H54 (cell line): Measurements from ENCODE around the gene HOTAIR.

Experiments
- DNase-seq: peaks from one replicate; pipeline ENCODE4 v3.0.0; 2011; ENCODE audit warnings: low spot score, mixed read lengths; ENCODE audit not compliant: insufficient read length
- FAIRE-seq: peaks from 3 replicates; lab custom pipeline; 2011; peaks lifted over from hg19 to GRCh38; lab: Jason Lieb, UNC
- POLR2A ChIP-seq: IDR thresholded peaks from 2 replicates; pipeline ENCODE4 v1.6.1; 2011; ENCODE audit warnings: low read depth, mild to moderate bottlenecking, low read length

The HOTAIR gene

DNA sequence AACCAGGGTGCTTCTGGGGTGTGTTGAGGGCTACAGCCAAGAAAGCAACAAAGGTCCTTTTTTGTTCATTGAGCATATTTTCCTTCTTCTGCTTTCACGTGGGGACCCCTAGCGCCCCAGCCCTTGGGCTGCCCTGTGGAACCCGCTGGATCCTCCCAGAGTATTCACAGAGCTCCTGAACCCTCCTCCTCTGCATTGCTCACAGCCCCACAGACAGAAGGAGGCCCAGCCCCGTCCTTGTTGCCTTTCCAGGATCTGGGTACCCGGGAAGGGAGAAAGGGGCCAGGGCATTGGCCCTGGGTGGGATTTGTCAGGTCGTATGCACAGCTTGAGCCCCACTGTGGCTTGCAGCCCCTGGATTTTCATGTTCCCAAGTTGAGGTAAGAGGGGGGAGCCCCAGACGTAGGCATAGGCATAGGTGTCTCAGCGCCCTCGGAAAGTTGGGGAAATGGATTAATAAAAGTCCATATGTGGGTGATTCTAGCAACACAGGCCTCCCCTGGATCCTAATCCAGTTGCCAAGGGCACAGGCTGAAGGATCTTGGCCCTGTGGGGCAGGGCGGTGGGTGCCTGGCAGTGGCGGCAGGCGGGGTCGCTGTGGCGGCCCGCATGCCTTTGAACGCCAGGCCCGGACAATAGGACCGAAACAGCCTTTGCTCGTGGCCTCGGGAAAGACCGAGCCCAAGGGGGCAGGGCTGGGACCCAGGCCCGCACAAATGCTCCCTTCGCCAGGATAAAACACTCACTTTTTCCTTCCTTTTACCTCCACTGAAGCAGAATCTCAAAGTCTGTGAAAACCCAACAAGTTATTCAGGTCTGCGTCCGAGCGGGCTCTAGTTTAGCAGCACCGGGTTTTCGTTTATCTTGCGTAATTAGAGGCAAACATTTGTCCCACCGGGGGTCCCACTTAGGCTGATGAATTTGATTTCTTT lies 7.1 kb upstream of the HOTAIR start:
- no peak for TF ChIP-seq POLR2A
- no peak for DNase-seq
- FAIRE-seq: no peak

DNA sequence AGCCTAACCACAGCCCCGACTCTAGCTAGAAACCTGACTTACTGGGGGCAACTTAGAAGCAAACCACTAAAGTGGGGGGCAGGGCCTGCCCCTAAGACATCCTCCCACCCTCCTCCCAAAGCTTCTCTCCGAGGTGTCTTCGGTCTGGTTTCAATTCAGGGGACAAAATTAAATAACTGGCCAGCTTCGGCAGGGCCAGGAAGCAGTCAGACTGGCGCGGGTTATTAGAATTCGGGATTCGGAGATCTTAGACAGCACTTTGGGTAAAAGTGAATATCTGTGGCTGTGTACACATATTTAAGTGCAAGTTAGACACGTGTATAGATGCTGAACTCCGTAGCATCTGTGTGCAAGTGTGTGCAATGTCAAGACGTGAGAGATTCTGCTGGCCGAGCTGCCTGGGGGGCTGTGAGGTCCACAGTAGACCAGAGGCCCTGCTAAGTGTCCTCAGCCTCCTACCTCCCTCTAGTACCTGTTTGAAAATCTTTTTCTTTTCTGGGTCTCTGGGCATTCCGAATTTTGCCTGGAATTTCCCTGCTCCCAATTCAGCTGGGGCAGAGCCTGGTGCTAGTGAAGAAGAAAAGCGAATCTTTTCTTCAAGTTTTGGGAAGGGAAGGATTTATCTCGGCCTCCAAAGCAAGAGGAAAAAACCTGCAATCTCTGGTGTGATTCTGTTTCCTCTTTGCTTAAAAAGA lies 6.2 kb upstream of the HOTAIR start:
- no peak for TF ChIP-seq POLR2A
- DNase-seq (no peak), FAIRE-seq (no peak)

DNA sequence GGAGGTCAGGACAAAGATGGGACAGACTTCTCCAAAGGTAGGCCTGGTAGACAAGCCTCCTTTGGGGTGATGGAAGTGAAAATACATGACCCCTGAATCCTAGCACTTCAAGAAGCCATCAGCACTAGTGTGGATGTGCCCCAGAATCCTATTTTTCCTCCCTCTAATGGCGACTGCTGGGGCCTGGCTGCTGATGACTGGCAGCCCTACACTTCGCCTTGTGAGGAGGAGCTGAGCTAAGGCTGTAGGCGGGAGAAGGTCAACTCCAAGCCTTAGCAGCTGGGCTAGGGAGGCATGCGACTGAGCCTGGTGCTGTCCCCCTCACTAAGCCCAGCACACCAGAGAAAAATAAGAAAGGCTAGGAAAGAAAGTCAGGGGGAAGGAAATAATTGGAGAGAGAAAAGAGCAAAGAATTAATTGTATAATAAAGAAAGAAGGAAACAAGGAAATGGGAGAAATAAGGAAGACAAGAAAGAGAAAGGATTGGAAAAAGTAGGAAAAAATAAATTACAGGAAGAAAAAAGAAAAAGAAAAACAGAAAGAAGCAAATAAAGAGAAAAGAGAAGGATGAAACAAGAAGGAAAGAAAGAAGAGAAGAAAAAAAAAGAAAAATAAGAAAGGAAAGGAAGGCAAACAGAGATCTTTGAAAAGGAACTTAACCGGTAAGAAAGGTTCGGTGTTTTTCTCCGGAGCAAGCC lies 5.5 kb upstream of the HOTAIR start:
- no peak for TF ChIP-seq POLR2A
- DNase-seq: no peak
- no peak for FAIRE-seq

DNA sequence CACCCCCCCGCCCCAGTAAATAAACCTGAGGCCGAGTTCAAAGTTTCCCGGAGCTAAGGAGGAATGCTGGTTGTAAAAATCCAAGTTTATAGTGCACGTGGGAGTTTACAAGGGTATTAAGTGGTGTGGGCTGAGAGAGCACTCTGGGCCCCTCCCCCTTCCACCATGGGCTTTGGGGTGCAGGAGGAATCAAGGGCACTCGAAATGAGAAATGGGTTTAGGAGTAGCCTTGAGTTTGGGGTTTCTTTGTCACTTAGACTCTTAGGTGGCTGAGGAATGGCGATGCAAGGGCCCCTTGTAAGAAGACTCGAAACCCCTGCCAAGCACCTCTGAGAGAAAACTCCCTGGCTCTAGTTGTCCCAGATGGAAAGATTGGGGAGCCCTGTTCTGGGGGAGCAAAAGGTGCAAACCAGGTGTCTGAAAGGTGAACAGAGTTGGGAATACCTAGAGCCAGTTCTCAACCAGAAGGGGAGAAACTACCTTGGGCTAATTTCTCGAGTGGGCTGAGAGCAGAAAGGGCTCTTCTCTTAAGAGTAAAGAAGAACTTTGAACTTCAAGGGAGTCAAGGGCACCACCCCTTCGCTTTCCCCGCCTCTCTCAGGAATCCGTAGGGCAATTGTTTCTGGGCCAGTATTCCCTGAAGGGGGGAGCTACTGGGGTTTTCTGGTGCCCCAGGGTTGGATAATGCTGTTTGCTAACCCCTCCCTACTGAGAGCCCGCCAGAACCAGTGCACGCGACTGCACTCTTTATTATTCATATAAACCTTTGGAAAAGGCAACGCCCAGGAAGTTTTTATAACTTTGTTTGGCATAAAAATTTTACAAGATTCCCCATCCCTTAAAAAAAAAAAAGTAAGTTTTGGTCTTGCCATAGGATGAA lies 4.0 kb upstream of the HOTAIR start:
- no peak for TF ChIP-seq POLR2A
- no peak for DNase-seq
- no peak for FAIRE-seq

DNA sequence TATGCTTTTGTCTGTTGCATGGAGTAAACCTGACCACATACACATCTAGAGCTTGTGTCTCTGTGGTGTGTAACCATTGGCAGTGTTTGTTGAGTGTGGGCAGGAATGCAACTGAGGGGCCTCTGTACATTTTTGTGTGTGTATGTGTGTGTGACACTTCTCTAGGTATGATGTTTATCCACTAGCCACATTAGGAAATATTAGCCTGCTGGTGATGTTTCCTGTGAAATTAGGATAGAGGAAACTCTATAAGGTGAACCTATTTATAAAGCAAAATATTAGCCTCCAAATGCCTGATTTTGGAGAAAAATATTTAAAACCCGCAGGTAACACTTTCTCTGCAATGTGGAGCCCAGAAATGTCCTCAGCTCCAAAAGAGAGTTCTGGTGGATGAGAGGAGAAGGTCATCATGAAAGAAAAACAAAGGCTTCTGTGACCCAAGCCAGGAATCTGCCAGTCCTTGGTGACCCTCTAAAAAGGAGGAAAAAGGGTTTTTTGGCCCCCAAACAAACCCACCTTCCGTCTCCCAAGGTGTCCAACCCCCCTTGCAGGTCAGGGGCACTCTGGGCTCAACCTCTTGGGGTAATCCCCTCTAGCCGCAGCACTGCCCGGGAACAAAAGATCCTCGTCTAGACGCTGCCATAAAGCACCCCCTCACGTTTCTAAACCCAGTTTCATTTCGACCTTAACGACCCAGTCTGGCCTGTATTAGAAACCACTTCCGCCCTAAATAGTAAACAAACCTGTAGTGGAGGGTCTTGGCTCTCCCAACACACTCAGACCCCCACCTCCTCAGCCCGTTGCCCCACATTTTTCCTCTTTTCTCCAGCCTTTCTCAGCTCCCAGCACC lies 3.1 kb upstream of the HOTAIR start:
- FAIRE-seq (no peak), DNase-seq (no peak)
- no peak for TF ChIP-seq POLR2A

DNA sequence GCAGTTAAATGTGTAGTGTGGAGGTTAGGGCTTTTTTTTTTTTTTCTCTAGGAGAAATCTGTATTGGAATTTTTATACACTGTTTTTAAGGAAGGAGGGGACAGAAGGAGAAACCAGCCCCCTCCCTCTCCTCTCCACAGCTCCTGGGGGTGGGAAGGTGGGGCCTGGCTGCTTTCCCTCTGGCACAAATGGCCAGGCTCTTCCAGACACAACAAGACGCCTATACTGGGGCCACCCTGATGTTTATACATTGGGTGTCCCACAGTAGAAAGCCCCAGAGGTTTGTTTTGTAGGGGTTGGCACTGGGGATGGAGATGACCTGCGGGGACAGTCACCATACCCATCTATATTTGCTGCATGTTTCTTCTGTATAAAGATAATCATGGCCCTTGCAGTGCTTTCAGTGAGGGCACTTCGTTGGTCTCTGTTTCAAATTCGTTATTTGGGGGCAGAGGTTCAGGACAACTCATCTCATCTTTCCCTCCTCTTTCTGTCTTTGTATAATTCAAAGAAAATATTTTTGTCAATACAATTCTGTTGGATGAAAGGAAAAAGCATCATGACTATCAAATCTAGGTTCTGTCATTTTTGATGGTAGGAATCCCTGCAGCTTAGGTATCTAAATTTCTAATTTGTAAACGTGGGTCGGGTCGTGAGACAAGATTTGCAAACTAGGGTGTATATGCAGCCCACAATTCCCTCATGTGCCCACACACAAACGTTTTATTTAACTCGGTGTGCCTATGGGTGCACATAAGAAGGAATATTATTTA lies 2.3 kb upstream of the HOTAIR start:
- no peak for TF ChIP-seq POLR2A
- no peak for FAIRE-seq
- DNase-seq: no peak

DNA sequence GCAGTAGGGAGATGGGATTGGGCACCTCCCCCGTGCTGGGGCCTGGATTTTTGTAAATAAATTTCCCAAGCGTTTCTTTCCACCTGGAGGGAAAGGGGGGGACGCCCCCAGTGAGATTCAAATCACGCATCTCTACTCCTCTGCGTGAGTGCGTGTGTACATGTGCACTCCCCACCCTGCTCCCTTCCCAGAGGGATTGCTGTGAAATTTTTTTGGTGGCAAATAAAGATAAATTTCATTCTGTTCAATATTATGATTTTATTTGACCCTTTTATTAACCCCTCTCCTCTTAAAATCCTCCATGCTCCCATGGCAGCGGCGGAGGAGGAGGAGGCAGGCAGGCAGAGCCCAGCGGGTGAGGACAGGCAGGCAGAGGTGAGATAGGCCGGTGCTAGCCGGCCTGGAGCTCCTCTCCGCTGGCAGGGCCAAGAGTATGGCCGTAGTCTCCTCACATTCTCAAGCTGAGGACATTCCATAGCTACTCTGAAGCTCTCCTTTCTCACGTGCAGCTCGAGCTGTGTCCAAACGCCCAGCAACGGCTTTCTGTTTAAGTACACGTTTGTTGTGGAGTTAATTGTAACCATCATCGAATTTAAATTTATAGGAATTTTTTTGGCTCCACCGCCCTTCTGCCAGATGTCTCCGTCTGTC lies 1.5 kb upstream of the HOTAIR start:
- no peak for DNase-seq
- no peak for TF ChIP-seq POLR2A
- FAIRE-seq: no peak

DNA sequence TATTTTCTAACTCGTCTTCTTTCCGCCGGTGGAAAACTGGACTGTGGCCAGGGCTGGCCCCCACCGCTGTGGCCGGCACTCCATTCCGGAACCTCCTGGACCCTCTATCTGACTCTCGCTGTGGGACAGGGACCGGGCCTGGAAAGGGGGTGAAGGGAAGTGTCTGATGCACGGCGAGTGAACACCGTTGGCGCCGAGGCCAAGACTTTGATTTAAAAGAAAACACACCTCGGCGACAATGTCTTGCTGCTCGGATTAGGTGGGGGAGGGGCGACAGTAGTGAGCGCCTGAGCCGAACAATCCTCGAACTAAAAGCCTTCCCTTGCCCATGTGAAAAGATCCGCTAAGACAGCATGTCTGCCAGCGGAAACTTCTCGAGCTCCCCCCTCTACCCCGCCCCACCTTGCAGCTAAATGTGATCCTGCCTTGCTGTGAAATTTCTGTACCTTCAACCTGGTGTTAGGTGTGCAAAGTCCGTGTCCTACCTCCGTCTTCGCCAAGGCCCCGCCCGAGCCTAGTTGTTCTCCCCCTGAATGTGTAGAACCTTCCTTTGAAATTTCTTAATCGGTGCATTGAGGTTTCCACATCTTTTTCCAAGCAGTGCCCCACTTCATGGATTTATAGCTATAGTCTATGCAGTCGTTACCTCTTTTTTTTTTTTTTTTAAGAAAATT lies 862 bp upstream of the HOTAIR start:
- no peak for DNase-seq
- no peak for TF ChIP-seq POLR2A
- FAIRE-seq: no peak

DNA sequence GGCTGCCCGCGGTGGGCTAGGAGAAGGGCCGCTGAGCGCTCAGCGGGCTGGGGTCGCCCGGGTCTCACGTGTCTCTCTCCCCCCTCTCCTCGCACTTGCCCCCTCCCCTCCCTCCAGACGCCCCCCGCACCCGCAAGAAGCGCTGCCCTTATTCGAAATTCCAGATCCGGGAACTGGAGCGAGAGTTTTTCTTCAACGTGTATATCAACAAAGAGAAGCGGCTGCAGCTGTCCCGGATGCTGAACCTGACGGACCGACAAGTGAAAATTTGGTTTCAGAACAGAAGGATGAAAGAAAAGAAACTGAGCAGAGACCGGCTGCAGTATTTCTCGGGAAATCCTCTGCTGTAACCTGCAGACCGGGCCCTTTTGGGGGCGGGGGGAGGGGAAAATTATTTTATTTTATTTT lies 314 bp upstream of the HOTAIR start:
- no peak for TF ChIP-seq POLR2A
- FAIRE-seq (no peak), DNase-seq (no peak)

DNA sequence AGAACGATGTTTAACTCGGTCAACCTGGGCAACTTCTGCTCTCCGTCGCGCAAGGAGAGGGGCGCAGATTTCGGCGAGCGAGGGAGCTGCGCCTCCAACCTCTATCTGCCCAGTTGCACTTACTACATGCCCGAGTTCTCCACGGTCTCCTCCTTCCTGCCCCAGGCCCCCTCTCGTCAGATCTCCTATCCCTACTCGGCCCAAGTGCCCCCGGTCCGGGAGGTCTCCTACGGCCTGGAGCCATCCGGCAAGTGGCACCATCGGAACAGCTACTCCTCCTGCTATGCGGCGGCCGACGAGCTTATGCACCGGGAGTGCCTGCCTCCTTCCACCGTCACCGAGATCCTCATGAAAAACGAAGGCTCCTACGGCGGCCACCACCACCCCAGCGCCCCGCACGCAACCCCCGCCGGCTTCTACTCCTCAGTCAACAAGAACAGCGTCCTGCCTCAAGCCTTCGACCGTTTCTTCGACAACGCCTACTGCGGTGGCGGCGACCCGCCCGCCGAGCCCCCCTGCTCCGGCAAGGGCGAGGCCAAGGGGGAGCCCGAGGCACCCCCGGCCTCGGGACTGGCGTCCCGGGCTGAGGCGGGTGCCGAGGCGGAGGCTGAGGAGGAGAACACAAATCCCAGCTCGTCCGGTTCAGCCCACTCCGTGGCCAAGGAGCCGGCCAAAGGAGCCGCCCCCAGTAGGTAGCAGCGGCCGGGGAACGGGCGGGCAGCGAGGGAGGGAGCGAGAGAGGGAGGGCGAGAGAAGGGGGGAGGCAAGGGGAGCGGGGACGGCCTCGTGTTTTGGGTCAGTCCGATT lies 1.3 kb downstream of the HOTAIR start:
- TF ChIP-seq POLR2A: peak; percentile 56
- DNase-seq: peak; percentile 67
- no peak for FAIRE-seq
